ENCODE results near the gene LRRC14B.
"Not testable (repeated sequence)": the region's sequence is repeated elsewhere in the genome, so short reads cannot be mapped to it uniquely, and the experiment has no call there.

- TF ChIP-seq CTCF (conservative IDR thresholded peaks at IDR 0.05; ENCODE audit: low read length); EZH2phosphoT487 (IDR thresholded peaks at IDR 0.05; ENCODE audit: borderline replicate concordance, low read depth, low read length): not testable (repeated sequence)
Measured at GRCh38 chr5:197031-197430, 5.7 kb downstream of the LRRC14B start.

Measured in OCI-LY7 (cell line).